Astrocyte (in vitro differentiated cells and primary cell): ENCODE measurements around the gene TGM5.

ENCODE experiments used
- CTCF ChIP-seq: IDR thresholded peaks from 2 replicates; pipeline ENCODE4 v1.5.1; 2011; ENCODE audit warnings: low read depth, mild to moderate bottlenecking, inconsistent platforms, low read length, moderate library complexity; ENCODE audit not compliant: insufficient read depth
- EZH2 ChIP-seq: IDR thresholded peaks from 2 replicates; pipeline ENCODE4 v1.6.1; 2012; ENCODE audit warnings: mild to moderate bottlenecking, low read length, inconsistent platforms; ENCODE audit not compliant: insufficient read depth

GRCh38 chr15:43280996-43281395 lies 14.3 kb upstream of the TGM5 start:
- TF ChIP-seq CTCF (no peak), EZH2 (no peak)
